Measurements from ENCODE around the gene UBTD2. TPM values are rescaled to one million over a fixed set of nuclear protein-coding genes. Genes with fewer than 3 reads are reported as not detected.

Gene UBTD2
- total and polyA plus RNA-seq, 9 of the 15 experiments (the other 6 are each of a cell fraction or from before 2014, with no cell fraction given): 0.01 to 0.46 (median 0.15) TPM; not detected in 1

GRCh38 chr5:172188033-172188892 lies 95.3 kb downstream of the UBTD2 start, which contains the start of gene STK10 (continued):
- peak; percentile 85; the same call in 1 of the 2 replicates for TF ChIP-seq XRCC5 (IDR thresholded peaks at IDR 0.05; ENCODE audit: low read depth, low read length)
- TF ChIP-seq YY1 (IDR thresholded peaks at IDR 0.05; ENCODE audit: borderline replicate concordance in 1 of 3, control insufficient read depth in 1 of 3, extremely low read depth in 1 of 3, insufficient read depth in 3 of 3, insufficient read length in 1 of 3, insufficient replicate concordance in 2 of 3, low read depth in 1 of 3, low read length in 2 of 3): peak in 2 of 3 experiments; percentile 52 to 56
- no peak for TF ChIP-seq CBFB (CRISPR knock-in tag; IDR thresholded peaks at IDR 0.05)
- TF ChIP-seq NKRF (IDR thresholded peaks at IDR 0.05; ENCODE audit: borderline replicate concordance): peak; percentile 52; the same call in 1 of the 2 replicates
- TF ChIP-seq GABPA (tag; conservative IDR thresholded peaks at IDR 0.05; ENCODE audit: low read depth): peak; percentile 45
- 0 out of 2 replicates have a peak, but pooled peaks have one; percentile 49 for TF ChIP-seq ELF1 (tag; IDR thresholded peaks at IDR 0.05)
- no peak for TF ChIP-seq NR2C2 (CRISPR knock-in tag; IDR thresholded peaks at IDR 0.05)
- peak; percentile 64 for TF ChIP-seq NR2C2 (tag; IDR thresholded peaks at IDR 0.05)
- TF ChIP-seq POLR2B (IDR thresholded peaks at IDR 0.05; ENCODE audit: low read depth, partially characterized antibody): no peak
- no peak for TF ChIP-seq EZH2 (IDR thresholded peaks at IDR 0.05; ENCODE audit: borderline replicate concordance, low read depth, low read length)
- peak; percentile 72 to 85 for TF ChIP-seq MNT (conservative IDR thresholded peaks at IDR 0.05)
- peak; percentile 71 to 75; a peak in 3 of 4 replicates for TF ChIP-seq MAZ (CRISPR knock-in tag; conservative IDR thresholded peaks at IDR 0.05 in 1 of 2, IDR thresholded peaks at IDR 0.05 in 1 of 2)
- 0 out of 4 replicates have a peak, but pooled peaks of 1 of the 2 experiments have one; percentile 28 for TF ChIP-seq UBTF (IDR thresholded peaks at IDR 0.05; ENCODE audit: borderline replicate concordance in 1 of 2, low read depth in 2 of 2, low read length in 2 of 2)
- no peak for TF ChIP-seq NCOR1 (IDR thresholded peaks at IDR 0.05)
- TF ChIP-seq MECOM (CRISPR knock-in tag; IDR thresholded peaks at IDR 0.05): peak; percentile 43; the same call in 1 of the 2 replicates
- TF ChIP-seq CREB1 (IDR thresholded peaks at IDR 0.05): no peak
- 0 out of 2 replicates have a peak, but pooled peaks have one; percentile 58 for TF ChIP-seq CREB1 (CRISPR knock-in tag; IDR thresholded peaks at IDR 0.05)
- peak; percentile 51 for TF ChIP-seq CCNT2 (IDR thresholded peaks at IDR 0.05; ENCODE audit: borderline replicate concordance, extremely low read depth, insufficient read length, low read depth, low read length)
- peak; percentile 71 for TF ChIP-seq CBX1 (IDR thresholded peaks at IDR 0.05; ENCODE audit: low read depth)
